ENCODE measurements around the gene CC2D1A. TPM values are rescaled to one million over a fixed set of nuclear protein-coding genes. Genes with fewer than 3 reads are reported as not detected.

Gene CC2D1A
- total RNA-seq, 1 donor from 2014 or later = 2.1 TPM

- H3K27ac ChIP-seq (ENCODE audit: low read depth, low read length) = no peak overlapping the region
- H3K4me1 ChIP-seq (ENCODE audit: control insufficient read depth in 3 of 3, insufficient read depth in 3 of 3, low read length in 3 of 3) = peaks cover 0 to under 1% (median 0%) of the 10 kb centered on the region in 3 donors
- no peak overlapping the region for H3K9ac ChIP-seq (ENCODE audit: low read depth in 1 of 3, low read length in 3 of 3)
- peaks cover 5 to 9% (median 8%) of the 10 kb centered on the region in 3 donors for H3K36me3 ChIP-seq (ENCODE audit: control insufficient read depth in 3 of 3, insufficient read depth in 3 of 3, low read length in 3 of 3)
- no peaks in the 10 kb centered on the region for H3K9me3 ChIP-seq (ENCODE audit: control insufficient read depth in 3 of 3, low read length in 3 of 3)
- peaks cover under 1 to 21% (median 17%) of the 10 kb centered on the region in 3 donors for H3K27me3 ChIP-seq (ENCODE audit: control insufficient read depth in 3 of 3, insufficient read depth in 3 of 3, low read length in 3 of 3)
- H3K4me3 ChIP-seq (ENCODE audit: low read length in 3 of 3) = no peak overlapping the region
Observed at GRCh38 chr19:13932149-13932637, 26.2 kb downstream of the CC2D1A start.

- Histone ChIP-seq H3K4me1 (ENCODE audit: control insufficient read depth in 3 of 3, insufficient read depth in 3 of 3, low read length in 3 of 3) (peaks cover 0 to 2% (median 0%) of the 10 kb centered on the region in 3 donors), H3K9ac (ENCODE audit: low read depth in 1 of 3, low read length in 3 of 3) (no peak overlapping the region), H3K36me3 (ENCODE audit: control insufficient read depth in 3 of 3, insufficient read depth in 3 of 3, low read length in 3 of 3) (peaks cover 3 to 8% (median 5%) of the 10 kb centered on the region in 3 donors), H3K27me3 (ENCODE audit: control insufficient read depth in 3 of 3, insufficient read depth in 3 of 3, low read length in 3 of 3) (peaks cover 4 to 28% (median 24%) of the 10 kb centered on the region in 3 donors), H3K4me3 (ENCODE audit: low read length in 3 of 3) (no peak overlapping the region), H3K9me3 (ENCODE audit: control insufficient read depth in 3 of 3, low read length in 3 of 3) (no peaks in the 10 kb centered on the region), H3K27ac (ENCODE audit: low read depth, low read length) (no peak overlapping the region)
Observed at GRCh38 chr19:13932911-13933393, 27.0 kb downstream of the CC2D1A start.

- Histone ChIP-seq H3K9me3 (ENCODE audit: control insufficient read depth in 3 of 3, low read length in 3 of 3) (no peaks in the 10 kb centered on the region), H3K27ac (ENCODE audit: low read depth, low read length) (no peak overlapping the region), H3K9ac (ENCODE audit: low read depth in 1 of 3, low read length in 3 of 3) (peak overlapping the region in 1 of 3 donors; percentile 25)
Observed at GRCh38 chr19:13934785-13935109, 28.7 kb downstream of the CC2D1A start.

DNA sequence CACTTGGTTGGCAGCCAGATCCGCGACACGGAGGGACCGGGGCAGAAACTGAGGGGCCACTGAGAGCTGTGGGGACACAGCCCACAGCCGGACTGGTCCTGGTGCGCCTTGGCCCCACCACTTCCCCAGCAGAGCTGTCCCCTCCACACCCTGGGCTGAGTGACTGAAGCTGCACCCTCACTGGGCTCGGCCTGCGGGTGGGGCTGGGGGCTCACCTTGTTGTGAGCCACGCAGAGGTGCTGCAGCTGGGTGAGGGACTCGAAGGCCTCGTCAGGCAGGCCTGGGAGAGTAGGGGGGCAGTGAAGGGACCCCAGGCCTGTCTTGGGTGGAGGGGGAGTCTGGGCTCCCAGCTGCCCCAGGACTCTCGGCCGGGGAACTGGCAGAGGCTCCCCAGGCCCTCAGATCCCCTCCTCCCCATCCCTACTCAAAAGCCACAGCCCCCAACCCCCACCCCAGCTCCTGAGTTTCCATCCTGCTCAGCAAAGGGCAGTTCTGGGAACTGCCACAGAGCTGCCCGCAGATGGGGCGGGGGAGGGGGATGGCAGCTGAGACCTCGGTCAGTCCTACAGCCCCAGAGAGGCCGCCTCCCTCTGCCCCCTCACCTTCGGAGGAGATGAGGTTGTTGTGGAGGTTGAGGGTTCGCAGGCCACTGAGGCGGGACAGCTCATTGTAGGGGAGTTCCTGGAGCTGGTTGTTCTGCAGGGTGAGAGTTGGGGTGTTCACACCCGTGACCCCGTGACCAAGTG is 29.9 kb downstream of the CC2D1A start:
- Histone ChIP-seq H3K27ac (ENCODE audit: low read depth, low read length) (no peak overlapping the region), H3K9ac (ENCODE audit: low read depth in 1 of 3, low read length in 3 of 3) (no peak overlapping the region), H3K27me3 (ENCODE audit: control insufficient read depth in 3 of 3, insufficient read depth in 3 of 3, low read length in 3 of 3) (peaks cover 4 to 28% (median 24%) of the 10 kb centered on the region in 3 donors), H3K4me1 (ENCODE audit: control insufficient read depth in 3 of 3, insufficient read depth in 3 of 3, low read length in 3 of 3) (peaks cover 0 to 2% (median 0%) of the 10 kb centered on the region in 3 donors), H3K9me3 (ENCODE audit: control insufficient read depth in 3 of 3, low read length in 3 of 3) (no peaks in the 10 kb centered on the region), H3K4me3 (ENCODE audit: low read length in 3 of 3) (no peak overlapping the region), H3K36me3 (ENCODE audit: control insufficient read depth in 3 of 3, insufficient read depth in 3 of 3, low read length in 3 of 3) (no peaks in the 10 kb centered on the region)

More at GRCh38 chr19:13934785-13935109, 28.7 kb downstream of the CC2D1A start:
- Histone ChIP-seq H3K27me3 (ENCODE audit: control insufficient read depth in 3 of 3, insufficient read depth in 3 of 3, low read length in 3 of 3) (peaks cover 4 to 28% (median 24%) of the 10 kb centered on the region in 3 donors), H3K4me1 (ENCODE audit: control insufficient read depth in 3 of 3, insufficient read depth in 3 of 3, low read length in 3 of 3) (peaks cover 0 to 2% (median 0%) of the 10 kb centered on the region in 3 donors), H3K4me3 (ENCODE audit: low read length in 3 of 3) (no peak overlapping the region), H3K36me3 (ENCODE audit: control insufficient read depth in 3 of 3, insufficient read depth in 3 of 3, low read length in 3 of 3) (peaks cover 0 to 2% (median 0%) of the 10 kb centered on the region in 3 donors)

DNA sequence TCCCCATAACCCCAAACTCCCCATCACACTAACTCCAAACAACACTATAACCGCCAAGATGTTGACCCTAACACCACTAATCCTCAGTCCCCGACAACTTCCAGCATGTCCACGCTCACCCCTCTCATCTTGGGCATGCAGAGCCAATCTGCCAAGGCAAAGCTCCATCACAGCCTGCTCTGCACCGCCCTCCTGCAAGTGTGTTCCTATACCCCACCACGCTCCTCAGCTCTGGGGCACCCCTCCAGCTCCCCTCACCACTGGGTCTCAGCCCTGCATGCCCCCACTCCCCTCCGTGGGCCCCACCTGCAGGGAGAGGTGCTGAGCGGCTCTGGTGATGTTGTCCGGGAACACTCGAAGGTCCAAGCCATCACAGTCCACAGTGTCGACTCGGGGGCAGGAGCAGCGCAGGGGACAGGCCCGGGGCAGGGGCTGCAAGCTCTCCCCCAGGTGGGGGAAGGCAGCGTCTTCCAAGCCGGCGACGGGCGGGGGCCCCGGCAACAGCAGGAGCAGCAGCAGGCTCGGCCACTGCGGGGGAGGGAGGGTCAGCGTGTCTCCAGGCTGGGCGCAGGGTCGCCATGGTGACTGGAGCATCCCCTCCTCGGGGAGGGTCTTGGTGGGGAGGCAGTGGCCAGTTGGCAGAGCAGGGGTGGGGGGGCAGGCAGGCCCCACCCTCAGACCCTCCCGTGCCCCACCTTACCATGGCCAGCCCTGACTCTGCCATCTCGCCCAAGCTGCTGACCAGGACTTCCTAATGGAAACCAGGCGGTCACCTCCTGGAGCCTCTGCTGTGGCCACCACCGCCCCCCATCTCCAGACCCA is 31.7 kb downstream of the CC2D1A start:
- Histone ChIP-seq H3K27me3 (ENCODE audit: control insufficient read depth in 3 of 3, insufficient read depth in 3 of 3, low read length in 3 of 3) (peaks cover 4 to 28% (median 24%) of the 10 kb centered on the region in 3 donors), H3K27ac (ENCODE audit: low read depth, low read length) (no peak overlapping the region), H3K4me1 (ENCODE audit: control insufficient read depth in 3 of 3, insufficient read depth in 3 of 3, low read length in 3 of 3) (peaks cover 0 to 2% (median 0%) of the 10 kb centered on the region in 3 donors), H3K9ac (ENCODE audit: low read depth in 1 of 3, low read length in 3 of 3) (no peak overlapping the region), H3K36me3 (ENCODE audit: control insufficient read depth in 3 of 3, insufficient read depth in 3 of 3, low read length in 3 of 3) (no peaks in the 10 kb centered on the region), H3K9me3 (ENCODE audit: control insufficient read depth in 3 of 3, low read length in 3 of 3) (no peaks in the 10 kb centered on the region), H3K4me3 (ENCODE audit: low read length in 3 of 3) (no peak overlapping the region)

DNA sequence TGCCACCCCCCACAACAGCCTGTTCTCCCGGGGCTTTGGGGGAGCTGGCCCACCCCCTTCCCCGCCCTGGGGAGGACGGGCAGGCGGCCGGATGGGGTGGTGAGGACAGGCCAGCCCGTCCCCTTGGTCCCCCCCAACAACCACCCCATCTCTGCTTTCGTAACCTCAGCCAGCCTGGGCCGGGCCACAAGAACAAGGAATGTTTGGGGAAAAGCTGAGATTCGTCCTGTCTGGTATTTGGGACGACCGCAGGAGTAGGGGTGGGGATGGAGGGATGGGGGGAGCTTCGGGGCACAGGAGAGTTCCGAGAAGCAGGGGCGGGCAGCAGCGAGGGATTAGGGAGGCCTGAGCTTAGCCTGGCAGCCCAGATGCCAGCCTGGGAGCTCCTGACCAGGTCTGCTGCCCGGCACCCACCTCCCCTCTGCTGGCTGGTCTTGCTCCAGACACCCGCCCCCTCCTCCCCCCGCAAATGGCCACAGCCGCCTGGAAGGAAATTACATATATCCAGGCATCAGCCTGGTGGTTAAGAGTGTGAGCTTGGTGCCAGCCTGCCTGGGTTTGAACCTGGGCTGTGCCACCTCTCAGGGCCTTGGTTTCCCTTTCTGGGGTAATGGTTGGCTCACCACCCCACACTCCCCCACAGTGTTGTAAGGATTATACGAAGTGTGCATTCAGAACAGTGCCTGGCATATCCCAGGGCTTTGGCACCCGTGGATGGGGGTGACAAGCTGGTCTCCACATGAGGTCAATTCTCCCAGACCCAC is 32.5 kb downstream of the CC2D1A start, which contains the start of gene PODNL1:
Gene PODNL1 (minus strand): TSS at position 117 of the 764 bp plus-strand sequence. CDS start 236 bp downstream, outside the sequence.
- H3K4me3 ChIP-seq (ENCODE audit: low read length in 3 of 3) = no peak within 1 kb of the TSS

GRCh38 chr19:13942023-13942684 is 36.2 kb downstream of the CC2D1A start:
- Histone ChIP-seq H3K27me3 (ENCODE audit: control insufficient read depth in 3 of 3, insufficient read depth in 3 of 3, low read length in 3 of 3) (peaks cover 4 to 7% (median 7%) of the 10 kb centered on the region in 3 donors), H3K4me3 (ENCODE audit: low read length in 3 of 3) (no peak overlapping the region), H3K27ac (ENCODE audit: low read depth, low read length) (no peak overlapping the region), H3K9me3 (ENCODE audit: control insufficient read depth in 3 of 3, low read length in 3 of 3) (no peaks in the 10 kb centered on the region), H3K36me3 (ENCODE audit: control insufficient read depth in 3 of 3, insufficient read depth in 3 of 3, low read length in 3 of 3) (no peaks in the 10 kb centered on the region), H3K4me1 (ENCODE audit: control insufficient read depth in 3 of 3, insufficient read depth in 3 of 3, low read length in 3 of 3) (peaks cover 0 to 2% (median 0%) of the 10 kb centered on the region in 3 donors), H3K9ac (ENCODE audit: low read depth in 1 of 3, low read length in 3 of 3) (no peak overlapping the region)

More for the DNA sequence above, 32.5 kb downstream of the CC2D1A start, which contains the start of gene PODNL1:
- no peaks in the 10 kb centered on the region for H3K9me3 ChIP-seq (ENCODE audit: control insufficient read depth in 3 of 3, low read length in 3 of 3)
- no peaks in the 10 kb centered on the region for H3K36me3 ChIP-seq (ENCODE audit: control insufficient read depth in 3 of 3, insufficient read depth in 3 of 3, low read length in 3 of 3)
- H3K27ac ChIP-seq (ENCODE audit: low read depth, low read length) = no peak within 1 kb of the TSS
- H3K27me3 ChIP-seq (ENCODE audit: control insufficient read depth in 3 of 3, insufficient read depth in 3 of 3, low read length in 3 of 3) = peaks cover 4 to 28% (median 24%) of the 10 kb centered on the region in 3 donors
- H3K9ac ChIP-seq (ENCODE audit: low read depth in 1 of 3, low read length in 3 of 3) = no peak within 1 kb of the TSS
- H3K4me1 ChIP-seq (ENCODE audit: control insufficient read depth in 3 of 3, insufficient read depth in 3 of 3, low read length in 3 of 3) = peaks cover 0 to 2% (median 0%) of the 10 kb centered on the region in 3 donors

GRCh38 chr19:13946414-13946813 is 40.4 kb downstream of the CC2D1A start:
- Histone ChIP-seq H3K4me1 (ENCODE audit: control insufficient read depth in 3 of 3, insufficient read depth in 3 of 3, low read length in 3 of 3) (no peaks in the 10 kb centered on the region), H3K36me3 (ENCODE audit: control insufficient read depth in 3 of 3, insufficient read depth in 3 of 3, low read length in 3 of 3) (no peaks in the 10 kb centered on the region), H3K9me3 (ENCODE audit: control insufficient read depth in 3 of 3, low read length in 3 of 3) (no peaks in the 10 kb centered on the region), H3K27me3 (ENCODE audit: control insufficient read depth in 3 of 3, insufficient read depth in 3 of 3, low read length in 3 of 3) (no peaks in the 10 kb centered on the region), H3K9ac (ENCODE audit: low read depth in 1 of 3, low read length in 3 of 3) (no peak overlapping the region), H3K4me3 (ENCODE audit: low read length in 3 of 3) (no peak overlapping the region), H3K27ac (ENCODE audit: low read depth, low read length) (no peak overlapping the region)

DNA sequence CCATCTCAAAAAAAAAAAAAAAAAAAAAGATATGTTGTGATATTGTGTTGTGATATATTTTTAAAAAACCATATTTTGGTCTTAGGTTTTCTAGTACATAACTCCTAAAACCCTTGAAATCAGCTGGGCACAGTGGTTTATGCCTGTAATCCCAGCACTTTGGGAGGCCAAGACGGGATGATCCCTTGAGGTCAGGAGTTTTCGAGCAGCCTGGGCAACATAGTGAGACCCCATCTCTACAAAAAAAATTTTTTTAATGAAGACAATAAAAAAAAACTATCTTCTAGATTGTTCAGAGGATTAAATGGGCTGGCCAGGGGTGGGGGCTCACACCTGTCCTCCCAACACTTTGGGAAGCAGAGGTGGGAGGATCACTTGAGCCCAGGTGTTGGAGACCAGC is 45.0 kb downstream of the CC2D1A start:
- Histone ChIP-seq H3K36me3 (ENCODE audit: control insufficient read depth in 3 of 3, insufficient read depth in 3 of 3, low read length in 3 of 3) (peaks cover 8 to 14% (median 12%) of the 10 kb centered on the region in 3 donors), H3K4me1 (ENCODE audit: control insufficient read depth in 3 of 3, insufficient read depth in 3 of 3, low read length in 3 of 3) (peaks cover 9 to 24% (median 20%) of the 10 kb centered on the region in 3 donors), H3K9me3 (ENCODE audit: control insufficient read depth in 3 of 3, low read length in 3 of 3) (no peaks in the 10 kb centered on the region), H3K9ac (ENCODE audit: low read depth in 1 of 3, low read length in 3 of 3) (no peak overlapping the region), H3K27me3 (ENCODE audit: control insufficient read depth in 3 of 3, insufficient read depth in 3 of 3, low read length in 3 of 3) (no peaks in the 10 kb centered on the region), H3K4me3 (ENCODE audit: low read length in 3 of 3) (no peak overlapping the region), H3K27ac (ENCODE audit: low read depth, low read length) (no peak overlapping the region)
